HG03280 (cell line): ENCODE measurements around the gene HSPA1L.
"Not testable (repeated sequence)": the region's sequence is repeated elsewhere in the genome, so short reads cannot be mapped to it uniquely, and the experiment has no call there.

Experiments used
- ATAC-seq: cut with Tn5 transposase; IDR thresholded peaks from one replicate; pipeline ENCODE4 v1.9.1; 2021; ENCODE audit warnings: mild to moderate bottlenecking, moderate library complexity; ENCODE audit not compliant: unreplicated experiment

Gene HSPA1L

DNA sequence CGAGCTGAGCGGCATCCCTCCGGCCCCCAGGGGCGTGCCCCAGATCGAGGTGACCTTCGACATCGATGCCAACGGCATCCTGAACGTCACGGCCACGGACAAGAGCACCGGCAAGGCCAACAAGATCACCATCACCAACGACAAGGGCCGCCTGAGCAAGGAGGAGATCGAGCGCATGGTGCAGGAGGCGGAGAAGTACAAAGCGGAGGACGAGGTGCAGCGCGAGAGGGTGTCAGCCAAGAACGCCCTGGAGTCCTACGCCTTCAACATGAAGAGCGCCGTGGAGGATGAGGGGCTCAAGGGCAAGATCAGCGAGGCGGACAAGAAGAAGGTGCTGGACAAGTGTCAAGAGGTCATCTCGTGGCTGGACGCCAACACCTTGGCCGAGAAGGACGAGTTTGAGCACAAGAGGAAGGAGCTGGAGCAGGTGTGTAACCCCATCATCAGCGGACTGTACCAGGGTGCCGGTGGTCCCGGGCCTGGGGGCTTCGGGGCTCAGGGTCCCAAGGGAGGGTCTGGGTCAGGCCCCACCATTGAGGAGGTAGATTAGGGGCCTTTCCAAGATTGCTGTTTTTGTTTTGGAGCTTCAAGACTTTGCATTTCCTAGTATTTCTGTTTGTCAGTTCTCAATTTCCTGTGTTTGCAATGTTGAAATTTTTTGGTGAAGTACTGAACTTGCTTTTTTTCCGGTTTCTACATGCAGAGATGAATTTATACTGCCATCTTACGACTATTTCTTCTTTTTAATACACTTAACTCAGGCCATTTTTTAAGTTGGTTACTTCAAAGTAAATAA is 2.2 kb upstream of the HSPA1L start:
- not testable (repeated sequence) for ATAC-seq

DNA sequence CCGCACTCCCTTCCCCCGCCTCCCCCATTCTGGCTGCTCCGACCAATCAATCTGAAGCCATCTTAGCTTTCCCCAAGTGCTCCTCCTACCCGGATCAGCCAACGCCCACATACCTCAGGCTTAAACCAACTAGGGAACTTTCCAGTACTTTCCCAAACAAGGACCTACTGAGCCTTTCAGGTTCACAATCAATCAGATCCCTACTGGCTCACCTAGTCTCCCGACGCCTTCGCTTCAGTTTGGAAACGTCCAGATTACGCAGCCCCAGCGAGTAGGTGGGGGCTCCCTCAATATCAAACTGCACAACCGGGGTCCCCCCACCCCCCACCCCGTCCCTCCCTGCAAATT is 432 bp downstream of the HSPA1L start:
- peak; percentile 38 for ATAC-seq

DNA sequence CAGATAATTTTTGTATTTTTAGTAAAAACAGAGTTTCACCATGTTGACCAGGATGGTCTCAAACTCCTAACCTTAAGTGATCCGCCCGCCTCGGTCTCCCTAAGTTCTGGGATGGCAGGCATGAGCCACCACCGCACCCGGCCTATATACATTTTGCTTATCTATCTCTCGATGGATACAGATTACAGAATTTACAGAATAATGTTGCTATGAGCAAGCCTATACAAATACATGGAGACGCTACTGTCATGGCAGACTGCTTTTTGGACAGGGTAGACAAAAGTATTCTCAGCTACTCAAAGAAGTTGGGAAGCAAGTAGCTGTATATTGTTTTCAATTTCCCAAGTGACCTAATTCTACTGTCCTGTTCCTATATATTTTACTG is 1.6 kb downstream of the HSPA1L start:
- ATAC-seq: no peak

DNA sequence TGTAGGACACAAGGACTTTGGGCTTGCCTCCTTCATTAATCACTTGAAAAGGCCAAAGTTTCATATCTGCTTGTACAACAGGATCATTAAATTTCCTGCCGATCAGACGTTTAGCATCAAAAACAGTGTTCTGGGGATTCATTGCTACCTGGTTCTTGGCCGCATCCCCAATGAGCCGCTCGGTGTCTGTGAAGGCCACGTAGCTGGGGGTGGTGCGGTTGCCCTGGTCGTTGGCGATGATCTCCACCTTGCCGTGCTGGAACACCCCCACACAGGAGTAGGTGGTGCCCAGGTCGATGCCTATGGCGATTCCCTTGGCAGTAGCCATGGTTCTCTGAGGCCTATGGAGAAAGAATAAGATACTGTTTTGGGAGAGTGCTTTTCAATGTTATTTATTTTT is 3.4 kb downstream of the HSPA1L start:
- ATAC-seq: no peak

DNA sequence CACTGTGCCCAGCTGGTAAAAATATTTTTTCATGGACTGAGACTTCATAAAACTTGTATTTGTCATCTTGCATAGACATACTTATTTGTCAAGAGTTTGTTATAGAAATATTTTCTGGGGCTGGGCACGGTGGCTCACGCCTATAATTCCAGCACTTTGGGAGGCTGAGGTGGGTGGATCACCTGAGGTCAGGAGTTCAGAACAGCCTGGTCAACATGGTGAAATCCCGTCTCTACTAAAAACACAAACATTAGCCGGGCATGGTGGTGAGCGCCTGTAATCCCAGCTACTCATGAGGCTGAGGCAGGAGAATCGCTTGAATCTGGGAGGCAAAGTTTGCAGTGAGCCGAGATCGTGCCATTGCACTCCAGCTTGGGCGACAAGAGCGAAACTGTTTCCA is 6.5 kb downstream of the HSPA1L start:
- ATAC-seq: not testable (repeated sequence)

DNA sequence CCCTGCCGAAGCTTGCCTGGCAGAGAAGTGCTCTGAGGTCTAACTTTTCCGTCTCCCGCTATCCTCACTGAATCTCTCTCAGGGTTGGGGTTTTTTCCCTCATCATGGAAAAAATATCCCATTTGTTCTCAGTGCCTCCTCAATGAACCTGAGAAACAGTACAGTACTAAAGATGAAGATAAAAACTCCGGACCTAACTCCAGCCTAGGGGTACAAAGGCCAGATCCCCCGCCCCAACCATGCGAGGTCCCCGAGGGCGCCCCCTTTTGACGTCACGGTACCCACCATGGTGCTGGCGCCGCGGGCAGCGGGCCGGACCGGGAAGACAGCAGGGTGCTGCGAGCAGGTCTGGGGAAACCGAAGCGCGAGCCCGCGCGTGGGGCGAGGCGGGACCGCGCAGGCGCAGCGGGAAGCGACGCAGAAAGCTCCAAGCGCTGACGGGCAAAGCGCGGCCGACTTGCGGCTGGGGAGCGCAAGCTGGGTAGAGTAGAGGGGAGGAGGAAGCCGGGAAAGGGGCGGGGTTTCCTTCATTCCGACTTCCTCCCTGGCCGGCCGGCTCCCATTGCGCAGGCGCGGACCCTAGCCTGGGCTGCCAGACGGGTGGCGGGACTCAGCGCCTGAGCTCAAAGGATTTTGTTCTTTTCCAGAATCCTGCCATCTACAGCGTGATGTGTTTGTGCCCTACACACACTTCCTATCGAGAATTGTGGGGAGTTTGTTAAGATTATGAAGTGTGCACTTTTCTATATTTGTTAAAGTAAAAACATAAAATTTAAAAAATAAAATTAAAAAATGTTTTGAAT is 8.4 kb downstream of the HSPA1L start, which contains the start of gene LSM2:
LSM2 (minus strand) TSS at position 497 of the 803 bp plus-strand sequence; CDS start at position 288, 209 bp downstream.
- ATAC-seq: peak; percentile 95

DNA sequence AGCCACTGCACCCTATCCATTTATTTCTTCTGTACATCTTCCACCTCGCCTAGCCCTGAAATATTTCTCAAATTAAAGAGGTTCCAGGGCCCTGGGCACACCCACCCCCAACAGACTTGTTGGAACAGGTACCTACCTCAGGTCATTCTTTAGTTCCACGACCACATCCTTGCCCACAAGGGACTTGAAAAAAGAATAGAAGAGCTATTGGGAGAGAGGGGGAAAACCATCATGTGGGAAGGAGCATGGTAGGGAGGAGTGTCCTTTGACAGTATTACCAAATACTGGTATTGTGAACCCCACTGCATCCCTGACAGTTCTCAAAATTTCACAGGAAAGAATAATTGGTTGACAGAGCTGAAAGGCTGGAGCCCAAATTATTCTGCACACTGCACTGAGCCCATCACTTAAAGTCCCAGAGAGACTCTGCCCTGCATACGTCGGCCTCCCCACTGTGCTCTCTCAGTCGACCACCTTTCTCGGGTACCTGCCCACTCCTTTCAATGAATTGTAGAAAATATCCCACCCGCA is 9.1 kb downstream of the HSPA1L start:
- ATAC-seq: no peak

DNA sequence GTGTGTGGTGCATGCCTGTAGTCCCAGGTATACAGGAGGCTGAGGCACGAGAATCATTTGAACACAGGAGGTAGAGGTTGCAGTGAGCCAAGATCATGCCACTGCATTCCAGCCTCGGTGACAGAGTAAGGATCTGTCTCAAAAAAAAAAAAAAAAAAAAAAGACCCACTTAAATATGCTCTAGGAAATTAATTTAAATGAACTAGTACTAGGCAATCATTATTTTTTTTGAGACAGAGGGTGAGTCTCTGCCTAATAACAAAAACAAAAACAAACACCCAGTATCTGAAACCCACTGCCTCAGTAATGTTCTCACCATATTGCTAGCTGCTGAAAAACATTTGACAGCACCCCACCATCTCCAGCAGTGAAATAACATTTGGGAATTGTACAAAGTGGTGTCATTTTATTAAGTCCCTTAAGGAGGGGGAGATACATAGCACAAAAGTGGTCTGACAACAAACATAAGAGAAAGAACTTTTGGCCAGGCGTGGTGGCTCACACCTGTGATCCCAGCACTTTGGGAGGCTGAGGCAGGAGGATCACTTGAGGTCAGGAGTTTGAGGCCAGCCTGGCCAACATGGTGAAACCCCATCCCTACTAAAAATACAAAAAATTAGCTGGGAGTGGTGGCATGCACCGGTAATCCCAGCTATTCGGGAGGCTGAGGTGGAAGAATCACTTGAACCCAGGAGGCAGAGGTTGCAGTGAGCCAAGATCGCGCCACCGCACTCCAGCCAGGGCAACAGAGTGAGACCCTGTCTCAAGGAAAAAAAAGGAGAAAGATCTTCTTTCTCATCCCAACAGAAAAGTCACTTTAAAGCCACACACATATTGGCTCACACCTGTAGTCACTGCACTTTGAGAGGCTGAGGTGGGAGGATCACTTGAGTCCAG is 13.8 kb downstream of the HSPA1L start:
- not testable (repeated sequence) for ATAC-seq

DNA sequence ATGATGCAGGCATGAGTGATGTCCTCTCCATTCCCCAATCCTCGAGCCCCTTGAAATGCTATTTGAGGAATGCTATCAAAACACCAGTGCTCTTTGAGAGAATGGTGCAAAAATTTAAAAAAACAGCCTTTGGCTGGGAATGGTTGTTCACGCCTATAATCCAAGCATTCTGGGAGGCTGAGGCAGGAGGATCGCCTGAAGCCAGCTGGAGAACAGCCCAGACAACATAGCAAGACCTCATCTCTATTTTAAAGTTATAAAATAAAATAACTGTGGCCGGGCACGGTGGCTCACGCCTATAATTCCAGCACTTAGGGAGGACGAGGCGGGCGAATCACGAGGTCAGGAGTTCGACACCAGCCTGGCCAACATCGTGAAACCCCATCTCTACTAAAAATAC is 15.3 kb downstream of the HSPA1L start:
- ATAC-seq: no peak

DNA sequence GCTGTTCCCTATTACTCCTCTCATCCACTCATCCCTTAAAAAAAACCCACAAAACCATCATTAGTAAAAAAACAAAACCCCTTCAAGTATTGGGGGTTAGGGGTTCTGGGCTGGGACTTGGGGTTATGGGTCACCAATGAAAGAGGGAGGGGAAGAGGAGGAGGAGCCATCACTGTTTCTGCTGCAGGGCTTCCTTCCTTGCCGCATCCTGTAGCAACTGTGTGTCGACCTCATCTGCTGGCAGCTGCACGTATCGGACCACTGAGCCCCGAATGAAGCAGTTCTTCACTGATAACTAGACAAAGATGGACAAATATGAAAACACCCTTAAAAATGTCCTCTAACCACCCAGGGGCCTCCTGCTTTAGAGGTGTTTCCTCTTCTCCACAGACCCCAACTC is 17.5 kb downstream of the HSPA1L start:
- ATAC-seq: no peak

DNA sequence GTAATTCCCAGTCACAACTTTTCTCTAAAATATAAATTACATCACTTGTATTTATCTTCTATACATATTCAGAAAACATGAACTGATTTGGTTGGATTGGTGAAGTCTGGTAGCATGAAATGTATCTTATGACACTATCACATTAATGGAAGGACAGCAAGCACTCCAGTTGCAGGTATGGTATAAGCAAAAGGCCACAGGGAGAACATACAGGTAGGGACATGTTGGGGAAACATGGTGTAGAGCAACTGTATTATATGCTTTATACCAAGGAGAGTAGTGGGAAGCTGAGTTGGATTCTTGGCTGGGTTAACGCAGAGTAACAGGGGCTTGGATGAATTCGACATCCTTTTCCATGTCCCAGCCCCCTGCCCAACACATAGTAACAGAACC is 18.1 kb downstream of the HSPA1L start:
- ATAC-seq: no peak

DNA sequence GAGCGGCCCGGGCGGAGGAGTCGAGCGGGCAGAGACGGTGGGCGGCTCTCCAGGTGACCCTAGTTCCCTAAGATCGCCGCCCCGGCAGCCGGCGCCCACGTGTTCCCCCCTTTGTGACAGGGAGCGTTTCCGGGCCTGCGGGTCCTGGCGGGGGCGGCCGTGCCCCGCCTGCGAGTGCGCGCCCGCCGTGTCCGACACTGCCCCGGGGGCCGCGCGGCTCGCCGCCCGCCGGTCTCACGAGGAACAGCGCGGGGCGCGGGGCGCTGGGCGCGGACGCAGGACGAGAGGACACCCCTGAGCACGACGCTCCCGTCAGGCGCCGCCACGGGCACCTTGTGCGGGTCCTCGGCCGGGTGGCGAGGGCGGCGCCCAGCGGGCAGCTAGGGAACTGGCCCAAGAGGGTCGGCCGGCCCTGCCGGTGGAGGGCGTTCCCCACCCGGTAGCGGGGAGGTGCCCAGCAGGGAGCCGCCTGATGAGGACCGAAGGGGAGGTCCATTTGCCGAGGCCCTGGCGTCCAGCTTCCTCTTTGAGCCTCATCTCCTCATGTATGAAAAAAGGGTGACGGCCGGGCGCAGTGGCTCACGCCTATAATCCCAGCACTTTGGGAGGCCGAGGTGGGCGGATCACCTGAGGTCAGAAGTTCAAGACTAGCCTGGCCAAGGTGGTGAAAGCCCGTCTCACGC is 19.3 kb downstream of the HSPA1L start, which contains the start of gene VARS1:
VARS1 (minus strand) TSS at position 137 of the 683 bp plus-strand sequence. CDS start 535 bp downstream, outside the sequence.
- peak; percentile 82 for ATAC-seq

DNA sequence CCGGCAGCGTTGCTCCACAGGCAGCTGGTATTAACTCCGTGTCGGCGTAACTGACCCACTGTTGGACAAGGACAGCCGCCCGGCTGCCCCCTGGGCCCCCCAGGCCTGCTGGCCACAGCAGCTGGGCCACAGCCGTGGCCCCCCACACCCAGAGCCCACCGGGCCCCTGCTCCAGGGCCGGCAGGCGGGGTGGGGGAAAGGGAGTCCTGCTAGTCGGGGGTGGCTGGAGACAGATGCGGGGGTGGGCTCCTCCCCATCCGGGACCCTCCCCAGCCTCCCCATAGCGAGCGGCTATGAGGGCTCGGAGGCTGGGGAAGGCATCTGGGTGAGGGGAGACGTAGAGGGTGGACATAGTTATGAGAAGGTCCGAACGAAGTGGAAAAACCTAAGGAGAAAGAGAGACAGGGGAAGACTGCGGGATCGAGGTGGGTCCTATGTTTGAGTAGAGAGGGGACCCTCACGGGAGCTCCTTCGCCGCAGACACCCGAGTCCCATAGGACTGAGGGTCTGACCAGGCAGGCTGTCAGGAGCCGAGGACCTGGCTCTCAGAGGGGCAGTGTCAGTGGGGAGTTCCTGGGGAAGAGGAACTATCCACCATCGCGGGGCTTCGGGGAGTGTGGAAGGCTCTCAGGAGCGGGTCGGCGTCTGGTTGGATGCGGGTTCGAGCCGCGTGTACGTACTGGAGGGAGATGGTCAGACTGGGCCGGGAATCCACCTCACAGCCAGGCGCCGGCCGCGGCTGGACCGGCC is 20.0 kb downstream of the HSPA1L start:
- no peak for ATAC-seq

DNA sequence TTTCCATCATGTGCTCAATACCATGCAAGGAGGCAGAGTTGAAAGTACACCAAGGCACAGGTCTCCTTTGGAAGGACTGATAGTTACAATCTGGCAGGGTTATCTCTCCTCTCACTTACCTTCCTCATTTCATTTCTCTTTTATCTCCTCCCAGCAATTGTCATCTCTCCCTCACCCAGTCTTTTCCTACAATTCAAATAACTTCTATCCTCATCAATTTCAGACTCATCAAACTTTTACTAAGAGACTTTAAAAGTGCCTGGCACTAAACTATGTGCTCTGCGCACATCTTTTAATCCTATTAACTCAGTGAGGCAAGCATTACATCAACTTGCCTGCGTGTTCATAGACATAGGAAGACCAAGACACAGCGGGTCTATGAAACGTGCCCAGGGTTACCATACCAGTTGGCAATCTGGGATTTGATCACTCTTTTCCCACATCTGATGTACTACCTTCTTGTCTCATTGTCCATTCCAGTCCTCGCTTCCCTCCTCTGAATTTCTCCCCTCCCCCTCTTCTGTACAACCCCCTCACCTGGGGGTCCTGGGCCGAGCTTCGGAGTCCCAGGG is 20.7 kb downstream of the HSPA1L start:
- no peak for ATAC-seq

DNA sequence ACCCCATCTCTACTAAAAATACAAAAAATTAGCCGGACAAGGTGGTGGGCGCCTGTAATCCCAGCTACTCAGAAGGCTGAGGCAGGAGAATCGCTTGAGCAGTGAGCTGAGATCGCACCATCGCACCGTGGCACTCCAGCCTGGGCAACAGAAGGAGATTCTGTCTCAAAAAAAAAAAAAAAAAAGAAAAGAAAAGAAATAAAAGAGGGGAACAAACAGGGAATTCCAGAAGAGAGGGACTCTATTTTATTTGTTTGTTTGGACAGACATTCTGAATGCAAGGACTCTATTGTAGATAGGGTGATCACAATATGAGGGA is 21.2 kb downstream of the HSPA1L start:
- not testable (repeated sequence) for ATAC-seq

DNA sequence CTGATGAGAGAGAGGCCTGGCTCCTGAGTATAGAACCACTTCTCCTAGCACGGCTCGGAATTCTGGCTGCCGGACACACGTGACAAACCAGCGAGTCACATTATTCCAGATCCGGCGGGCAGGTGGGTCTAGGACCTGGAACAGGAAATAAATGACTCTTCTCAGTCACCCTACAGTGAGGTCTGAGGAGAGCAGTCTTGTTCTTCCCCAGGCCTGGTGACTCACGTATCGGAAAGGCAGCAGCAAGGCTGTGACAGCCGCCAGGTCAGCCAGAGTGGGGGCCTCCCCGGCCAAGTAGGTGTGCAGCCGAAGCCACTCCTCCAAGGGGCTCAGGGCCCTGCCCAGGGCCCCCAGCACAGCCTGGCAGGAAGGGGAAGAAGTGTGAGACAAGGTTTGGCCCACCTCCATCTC is 22.3 kb downstream of the HSPA1L start:
- ATAC-seq: no peak

DNA sequence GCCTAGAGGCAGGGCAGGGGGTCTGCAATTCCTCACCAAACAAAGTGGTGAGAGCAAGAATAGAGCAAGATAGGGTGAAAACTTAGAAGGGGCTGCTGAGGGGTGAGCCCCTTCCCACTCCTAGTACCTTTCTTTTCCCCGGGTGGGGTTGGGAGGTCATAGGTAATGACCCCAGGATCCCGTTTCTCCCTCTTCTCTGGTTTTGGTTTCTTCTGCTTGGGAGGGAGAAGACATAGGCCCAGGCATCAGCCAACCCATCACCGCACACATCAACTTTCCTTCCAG is 23.1 kb downstream of the HSPA1L start:
- no peak for ATAC-seq

DNA sequence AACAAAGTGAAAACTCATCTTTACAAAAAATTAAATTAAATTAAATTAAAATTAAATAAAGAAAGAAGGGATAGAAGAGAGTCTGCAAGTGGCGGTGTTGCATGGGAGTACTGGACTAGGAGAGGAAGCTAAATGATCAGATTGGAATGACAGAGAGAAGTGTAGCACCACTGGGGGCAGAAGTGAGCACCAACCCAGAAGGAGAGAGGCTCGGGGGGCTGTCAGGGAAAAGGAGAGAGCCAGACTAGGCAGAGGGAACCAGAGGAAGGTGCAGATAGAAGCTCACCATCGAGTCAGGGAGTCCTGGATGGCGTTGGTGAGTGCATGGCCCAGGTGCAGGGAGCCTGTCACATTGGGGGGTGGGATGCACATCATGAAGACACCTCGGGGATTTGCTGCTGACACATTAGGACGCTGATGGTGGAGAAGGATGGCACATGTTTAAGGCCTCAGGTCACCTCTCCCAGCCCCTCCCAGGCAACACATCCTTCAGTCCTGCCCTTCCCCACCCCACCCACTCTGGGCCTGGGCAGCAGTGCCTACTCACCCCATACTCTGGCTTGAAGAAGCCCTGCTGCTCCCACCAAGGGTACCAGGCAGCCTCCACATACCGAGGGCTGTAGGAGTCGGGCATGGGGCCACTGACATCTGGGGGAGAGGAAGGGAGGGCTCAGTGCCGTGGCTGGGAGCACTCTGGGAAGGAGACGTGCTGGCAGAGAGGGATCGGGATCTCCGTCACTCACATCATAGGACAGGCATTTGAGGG is 23.6 kb downstream of the HSPA1L start:
- no peak for ATAC-seq

DNA sequence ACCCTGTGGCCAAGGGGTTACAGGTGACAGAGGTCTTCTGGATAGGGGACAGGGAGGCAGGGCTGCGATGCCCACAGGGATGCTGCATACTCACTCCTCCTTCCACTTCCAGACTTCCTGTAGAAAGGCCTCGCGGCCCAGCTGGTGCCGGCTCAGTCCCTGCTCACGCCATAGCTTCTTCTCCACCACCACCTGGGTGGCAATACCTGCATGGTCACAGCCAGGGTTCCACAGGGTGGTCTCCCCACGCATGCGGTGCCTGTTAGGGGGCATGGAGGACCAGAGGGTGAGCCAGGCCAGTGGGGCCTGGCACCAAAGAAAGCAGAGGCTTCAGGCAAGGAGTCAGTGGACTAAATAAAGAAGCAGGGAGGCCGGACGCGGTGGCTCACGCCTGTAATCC is 29.6 kb downstream of the HSPA1L start:
- no peak for ATAC-seq
